ENCODE data around the gene TRIM58.

TRIM58 gene

GRCh38 chr1:247883346-247883745, 26.4 kb downstream of the TRIM58 start:
- DNase-seq (ENCODE audit: low read depth in 3 of 3, low spot score in 1 of 3): no peak

DNA sequence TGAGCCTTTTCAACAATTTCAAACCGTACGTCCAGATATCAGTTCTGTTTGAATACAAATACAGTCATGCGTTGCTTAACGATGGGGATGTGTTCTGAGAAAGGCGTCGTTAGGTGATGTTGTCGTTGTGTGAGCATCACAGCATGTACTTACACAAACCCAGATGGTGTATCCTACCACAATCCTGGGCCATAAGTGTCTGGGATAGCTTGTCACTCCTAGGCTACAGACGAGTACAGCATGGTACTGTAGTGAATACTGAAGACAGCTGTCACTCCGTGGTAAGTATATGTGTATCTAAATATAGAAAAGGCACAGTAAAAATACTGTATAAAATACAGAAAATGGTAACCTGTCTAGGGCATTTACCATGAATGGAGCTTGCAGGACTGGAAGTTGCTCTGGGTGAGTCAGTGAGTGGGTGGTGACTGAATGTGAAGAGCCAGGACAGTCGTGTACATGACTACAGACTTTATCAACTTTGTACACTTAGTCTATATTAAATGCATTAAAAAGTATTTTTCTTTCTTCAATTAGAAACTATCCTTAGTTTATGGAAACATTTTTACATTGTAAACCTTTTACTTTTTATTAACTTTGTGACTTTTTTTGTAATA, 27.9 kb downstream of the TRIM58 start:
- DNase-seq (ENCODE audit: low read depth in 3 of 3, low spot score in 1 of 3): no peak

DNA sequence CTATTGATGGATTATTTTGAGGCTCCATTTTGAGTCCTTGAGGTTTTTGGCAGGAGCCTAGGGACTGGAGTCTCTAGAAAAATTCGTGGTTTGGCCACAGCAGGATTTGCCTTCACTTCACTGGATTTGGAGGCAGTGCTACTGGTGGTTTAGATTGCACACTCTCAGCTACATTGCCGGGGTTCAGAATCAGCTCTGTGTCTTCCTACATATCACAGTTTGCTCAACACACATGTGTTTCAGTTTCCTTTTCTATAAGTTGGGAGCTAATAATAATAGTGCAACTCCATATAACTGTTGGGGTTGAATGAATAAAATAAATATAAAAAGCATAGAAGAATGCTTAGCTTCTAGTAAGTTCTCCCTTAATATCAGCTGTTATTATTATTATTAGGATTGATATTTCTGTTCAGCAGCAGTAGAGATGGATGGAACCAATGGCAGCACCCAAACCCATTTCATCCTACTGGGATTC, 38.2 kb downstream of the TRIM58 start, which contains the start of gene OR2W3:
OR2W3 (plus strand) TSS at position 425 of the 475 bp plus-strand sequence; CDS start at position 425, 0 bp downstream.
- DNase-seq (ENCODE audit: low read depth in 3 of 3, low spot score in 1 of 3): no peak

DNA sequence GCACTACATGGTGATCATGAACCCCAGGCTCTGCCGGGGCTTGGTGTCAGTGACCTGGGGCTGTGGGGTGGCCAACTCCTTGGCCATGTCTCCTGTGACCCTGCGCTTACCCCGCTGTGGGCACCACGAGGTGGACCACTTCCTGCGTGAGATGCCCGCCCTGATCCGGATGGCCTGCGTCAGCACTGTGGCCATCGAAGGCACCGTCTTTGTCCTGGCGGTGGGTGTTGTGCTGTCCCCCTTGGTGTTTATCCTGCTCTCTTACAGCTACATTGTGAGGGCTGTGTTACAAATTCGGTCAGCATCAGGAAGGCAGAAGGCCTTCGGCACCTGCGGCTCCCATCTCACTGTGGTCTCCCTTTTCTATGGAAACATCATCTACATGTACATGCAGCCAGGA, 39.0 kb downstream of the TRIM58 start:
- no peak for DNase-seq (ENCODE audit: low read depth in 3 of 3, low spot score in 1 of 3)

DNA sequence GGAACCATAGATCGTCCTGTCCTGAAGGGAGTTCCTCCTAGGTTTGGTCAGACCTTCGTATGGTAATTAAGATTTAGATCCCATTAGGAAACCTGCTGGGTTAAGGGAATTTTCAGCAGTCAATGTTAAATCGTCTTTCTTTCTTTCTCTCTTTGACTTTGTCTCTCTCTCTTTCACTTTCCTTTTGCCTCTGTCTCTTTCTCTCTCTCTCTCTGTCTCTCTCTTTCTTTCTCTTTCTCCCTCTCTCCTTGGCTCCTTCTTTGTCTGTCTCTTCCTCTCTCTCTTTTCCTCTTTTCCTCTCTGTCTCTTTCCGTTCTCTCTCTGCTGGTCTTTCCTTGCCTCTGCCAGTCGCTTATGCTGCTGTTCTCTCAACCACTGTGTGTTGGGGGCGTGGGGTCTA, 47.1 kb downstream of the TRIM58 start:
- no peak for DNase-seq (ENCODE audit: low read depth in 3 of 3, low spot score in 1 of 3)

DNA sequence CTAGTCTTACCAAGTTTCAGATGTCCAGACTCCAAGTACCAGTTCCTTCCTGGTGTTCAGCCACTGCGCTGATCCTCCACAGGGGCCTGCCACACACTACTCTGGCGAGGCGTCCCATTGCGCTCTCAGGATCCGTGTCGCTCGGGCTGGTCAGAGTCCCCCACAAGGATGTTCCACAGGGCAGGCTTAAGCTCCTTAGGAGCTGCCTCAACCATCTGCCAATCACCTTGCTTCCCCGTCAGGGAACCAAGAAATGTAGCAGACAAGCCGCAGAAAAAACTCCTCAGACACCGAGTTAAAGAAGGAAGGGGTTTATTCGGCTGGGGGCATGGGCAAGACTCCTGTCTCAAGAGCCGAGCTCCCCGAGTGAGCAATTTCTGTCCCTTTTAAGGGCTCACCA, 48.2 kb downstream of the TRIM58 start:
- DNase-seq (ENCODE audit: low read depth in 3 of 3, low spot score in 1 of 3): no peak

GRCh38 chr1:247905910-247906503, 49.0 kb downstream of the TRIM58 start:
- no peak for DNase-seq (ENCODE audit: low read depth in 3 of 3, low spot score in 1 of 3)

GRCh38 chr1:247906504-247907047, 49.6 kb downstream of the TRIM58 start:
- DNase-seq (ENCODE audit: low read depth in 3 of 3, low spot score in 1 of 3): no peak

- no peak for DNase-seq (ENCODE audit: low read depth in 3 of 3, low spot score in 1 of 3)
Observed at GRCh38 chr1:247908766-247909165, 51.8 kb downstream of the TRIM58 start.

- no peak for DNase-seq (ENCODE audit: low read depth in 3 of 3, low spot score in 1 of 3)
Observed at GRCh38 chr1:247913786-247914185, 56.8 kb downstream of the TRIM58 start.

DNA sequence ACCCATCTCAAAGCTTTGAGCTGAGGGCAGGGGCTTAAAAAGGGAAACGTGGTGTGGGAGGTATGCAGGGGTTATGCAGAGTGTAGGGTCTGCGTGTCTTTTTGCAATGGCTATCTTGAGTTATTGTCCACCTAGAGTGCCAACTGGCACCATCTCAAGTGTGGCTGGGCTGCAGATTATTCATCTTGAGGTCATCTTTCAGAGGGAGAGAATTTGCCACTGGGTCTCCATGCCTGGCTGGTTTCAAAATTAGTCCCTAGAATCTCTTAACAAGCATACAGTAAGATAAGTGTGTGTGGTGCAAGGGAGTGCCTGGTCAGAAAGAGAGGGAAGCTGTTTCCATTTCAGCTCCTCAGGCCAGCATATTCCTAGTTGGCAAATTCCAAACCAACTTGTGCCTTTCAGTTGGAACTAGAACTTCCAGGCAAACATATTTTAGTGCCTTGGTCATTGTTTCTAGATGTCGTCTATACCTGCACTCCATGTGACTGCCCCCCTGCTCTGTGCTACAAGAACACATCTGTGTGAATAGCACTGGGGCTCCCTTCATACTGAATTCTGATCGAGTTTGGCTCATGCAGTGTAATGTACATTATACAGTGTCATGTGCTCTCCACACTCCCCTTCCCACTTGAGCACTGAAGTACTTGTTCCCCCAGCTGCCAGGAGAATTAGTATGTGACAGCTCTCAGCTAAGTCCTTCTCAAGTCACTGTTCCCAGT, 58.1 kb downstream of the TRIM58 start:
- DNase-seq (ENCODE audit: low read depth in 3 of 3, low spot score in 1 of 3): no peak

GRCh38 chr1:247919952-247920351, 63.0 kb downstream of the TRIM58 start, which contains the start of gene OR2T8:
Gene OR2T8 (plus strand): TSS chr1:247920252. CDS start chr1:247921018, 766 bp downstream.
- no peak for DNase-seq (ENCODE audit: low read depth in 3 of 3, low spot score in 1 of 3)

DNA sequence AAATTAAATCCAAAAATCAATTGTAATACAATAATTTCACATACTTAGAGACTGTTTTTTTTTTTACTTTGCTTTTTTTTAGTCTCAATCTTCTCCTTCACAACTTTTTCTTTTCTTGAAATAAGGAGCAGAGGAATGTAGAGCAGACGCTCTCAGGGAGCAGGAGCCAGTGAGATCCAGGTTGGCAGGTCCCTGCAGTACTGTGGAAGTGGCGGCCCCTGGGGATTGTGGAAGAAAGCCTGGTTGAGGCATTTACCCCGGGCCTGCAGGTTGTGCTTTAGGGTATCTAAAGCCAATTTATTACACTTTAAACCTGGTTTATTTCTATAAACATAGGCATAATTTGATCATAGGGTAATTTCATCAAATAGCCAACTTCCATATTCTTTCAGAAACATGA, 67.0 kb downstream of the TRIM58 start:
- no peak for DNase-seq (ENCODE audit: low read depth in 3 of 3, low spot score in 1 of 3)

GRCh38 chr1:247924868-247925267, 67.9 kb downstream of the TRIM58 start, which contains the start of gene OR2AJ1:
Gene OR2AJ1 (plus strand): TSS chr1:247924889. CDS start chr1:247933769, 8,880 bp downstream.
- DNase-seq (ENCODE audit: low read depth in 3 of 3, low spot score in 1 of 3): no peak

All from stimulated activated CD4-positive, alpha-beta T cell treated with anti-CD3 and anti-CD28 coated beads, TNF-alpha, amount 100 ng/mL, for 1 hour (primary cell).